H9 (cell line): ENCODE measurements around the gene ZNF746. TPM values are rescaled to one million over a fixed set of nuclear protein-coding genes. Genes with fewer than 3 reads are reported as not detected.

Source experiments
- DNase-seq: peaks from one replicate; pipeline ENCODE4 v3.0.0-alpha.2; 2017
- H2AFZ ChIP-seq: one replicate; pipeline ENCODE4 v1.6.1; 2013; ENCODE audit warnings: mild to moderate bottlenecking, low read length, control low read depth, moderate library complexity
- H2AK5ac ChIP-seq: 2 replicates; pipeline ENCODE4 v1.6.1; 2013; ENCODE audit warnings: low read length, control low read depth, mixed read lengths; ENCODE audit not compliant: insufficient read length
- H2BK120ac ChIP-seq: one replicate; pipeline ENCODE4 v1.6.1; 2013; ENCODE audit warnings: low read depth, mild to moderate bottlenecking, low read length, control low read depth, inconsistent platforms; ENCODE audit not compliant: poor library complexity, severe bottlenecking
- H2BK12ac ChIP-seq: 2 replicates; pipeline ENCODE4 v1.6.1; 2013; ENCODE audit warnings: low read length, control low read depth, mixed read lengths, low read depth; ENCODE audit not compliant: insufficient read length
- H2BK15ac ChIP-seq: 2 replicates; pipeline ENCODE4 v1.6.1; 2013; ENCODE audit warnings: low read depth, low read length, control low read depth
- H2BK20ac ChIP-seq: one replicate; pipeline ENCODE4 v1.6.1; 2013; ENCODE audit warnings: low read depth, mild to moderate bottlenecking, low read length, control low read depth, inconsistent platforms; ENCODE audit not compliant: poor library complexity, severe bottlenecking
- H2BK5ac ChIP-seq: 2 replicates; pipeline ENCODE4 v1.6.1; 2013; ENCODE audit warnings: low read length, control low read depth, mixed read lengths; ENCODE audit not compliant: insufficient read length
- H3K14ac ChIP-seq: 2 replicates; pipeline ENCODE4 v1.6.1; 2013; ENCODE audit warnings: low read length, control low read depth; ENCODE audit not compliant: insufficient read depth
- H3K18ac ChIP-seq: 2 replicates; pipeline ENCODE4 v1.6.1; 2013; ENCODE audit warnings: low read depth, mild to moderate bottlenecking, mixed read lengths, low read length, control low read depth; ENCODE audit not compliant: insufficient read length
- H3K23ac ChIP-seq: 2 replicates; pipeline ENCODE4 v1.6.1; 2013; ENCODE audit warnings: low read length, control low read depth, mixed read lengths, low read depth; ENCODE audit not compliant: insufficient read length
- H3K23me2 ChIP-seq: 2 replicates; pipeline ENCODE4 v1.6.1; 2013; ENCODE audit warnings: low read depth, mild to moderate bottlenecking, mixed read lengths, low read length, control low read depth; ENCODE audit not compliant: insufficient read length, poor library complexity, severe bottlenecking
- H3K27ac ChIP-seq: 2 replicates; pipeline ENCODE4 v1.5.1; 2013; ENCODE audit warnings: low read length, control low read depth, mixed read lengths, low read depth; ENCODE audit not compliant: insufficient read length
- H3K27me3 ChIP-seq: 2 replicates; pipeline ENCODE4 v1.6.1; 2013; ENCODE audit warnings: low read length, control low read depth, inconsistent platforms; ENCODE audit not compliant: insufficient read depth
- H3K4ac ChIP-seq: 2 replicates; pipeline ENCODE4 v1.6.1; 2013; ENCODE audit warnings: low read depth, mild to moderate bottlenecking, control low read depth, inconsistent platforms, low read length, moderate library complexity
- H3K4me1 ChIP-seq: 2 replicates; pipeline ENCODE4 v1.6.1; 2013; ENCODE audit warnings: low read length, control low read depth, inconsistent platforms; ENCODE audit not compliant: insufficient read depth
- H3K4me2 ChIP-seq: 2 replicates; pipeline ENCODE4 v1.6.1; 2013; ENCODE audit warnings: low read length, control low read depth, mixed read lengths; ENCODE audit not compliant: insufficient read length, insufficient read depth
- H3K56ac ChIP-seq: 2 replicates; pipeline ENCODE4 v1.6.1; 2013; ENCODE audit warnings: low read depth, mild to moderate bottlenecking, mixed read lengths, low read length, control low read depth; ENCODE audit not compliant: insufficient read length
- H3K79me1 ChIP-seq: 2 replicates; pipeline ENCODE4 v1.6.1; 2013; ENCODE audit warnings: low read depth, mild to moderate bottlenecking, moderate library complexity, low read length, control low read depth, inconsistent platforms; ENCODE audit not compliant: insufficient read depth, poor library complexity, severe bottlenecking
- H3K79me2 ChIP-seq: 2 replicates; pipeline ENCODE4 v1.6.1; 2013; ENCODE audit warnings: low read length, control low read depth, inconsistent platforms; ENCODE audit not compliant: insufficient read depth
- H3K9ac ChIP-seq: 2 replicates; pipeline ENCODE4 v1.6.1; 2013; ENCODE audit warnings: low read length, control low read depth, mixed read lengths; ENCODE audit not compliant: insufficient read length; ENCODE audit errors: extremely low read depth
- H3K9me3 ChIP-seq: one replicate; pipeline ENCODE4 v1.6.1; 2013; ENCODE audit warnings: low read depth, low read length, inconsistent platforms; ENCODE audit not compliant: control insufficient read depth
- H3T11ph ChIP-seq: one replicate; pipeline ENCODE4 v1.6.1; 2013; ENCODE audit warnings: mild to moderate bottlenecking, low read length, control low read depth, inconsistent platforms
- H4K20me1 ChIP-seq: one replicate; pipeline ENCODE4 v1.6.1; 2013; ENCODE audit not compliant: control insufficient read depth, insufficient read length, insufficient read depth
- H4K5ac ChIP-seq: 2 replicates; pipeline ENCODE4 v1.6.1; 2013; ENCODE audit warnings: low read depth, mild to moderate bottlenecking, mixed read lengths, low read length, control low read depth; ENCODE audit not compliant: insufficient read length
- H4K8ac ChIP-seq: replicated peaks from 2 replicates; pipeline ENCODE4 v1.6.1; 2013; ENCODE audit warnings: low read length, control low read depth, mixed read lengths, low read depth; ENCODE audit not compliant: insufficient read length
- H4K91ac ChIP-seq: 2 replicates; pipeline ENCODE4 v1.6.1; 2013; ENCODE audit warnings: low read depth, mild to moderate bottlenecking, moderate library complexity, mixed read lengths, low read length, control low read depth; ENCODE audit not compliant: insufficient read length
- H3K27ac Mint-ChIP-seq, 3 experiments: 2 replicates in 2 of 3; 3 replicates in 1 of 3; pipeline ENCODE4 v1.8.0; 2020 to 2021; ENCODE audit warnings: mixed read lengths in 3 of 3, mild to moderate bottlenecking in 1 of 3, moderate library complexity in 1 of 3
- H3K27me3 Mint-ChIP-seq: 2 replicates; pipeline ENCODE4 v1.8.0; 2021; ENCODE audit warnings: low read depth, mild to moderate bottlenecking, moderate library complexity, mixed read lengths
- H3K36me3 Mint-ChIP-seq, 3 experiments: 2 replicates in 2 of 3; 3 replicates in 1 of 3; pipeline ENCODE4 v1.8.0; 2020 to 2021; ENCODE audit warnings: low read depth in 3 of 3, mixed read lengths in 3 of 3; ENCODE audit not compliant: insufficient read depth in 1 of 3
- H3K4me1 Mint-ChIP-seq, 2 experiments: 2 replicates each; pipeline ENCODE4 v1.8.0; 2020; ENCODE audit warnings: mixed read lengths in 2 of 2
- H3K4me3 Mint-ChIP-seq, 2 experiments: 2 replicates in 1 of 2; 3 replicates in 1 of 2; pipeline ENCODE4 v1.8.0; 2020 to 2021; ENCODE audit warnings: mild to moderate bottlenecking in 2 of 2, mixed read lengths in 2 of 2, moderate library complexity in 1 of 2
- H3K9me3 Mint-ChIP-seq, 2 experiments: 2 replicates in 1 of 2; 3 replicates in 1 of 2; pipeline ENCODE4 v1.8.0; 2020; ENCODE audit warnings: mild to moderate bottlenecking in 2 of 2, mixed read lengths in 2 of 2, moderate library complexity in 1 of 2
- WGBS: extraction: QIAGEN DNeasy Blood & Tissue Kit; methylation state at CpG from one replicate; pipeline ENCODE4 v1.1.7; 2013; ENCODE audit warnings: missing lambda C conversion rate, low lambda C conversion rate, mixed read lengths; ENCODE audit not compliant: insufficient read length; ENCODE audit errors: extremely low coverage; 5-methylcytosine and 5-hydroxymethylcytosine counted together
- total RNA-seq: library from RNA; stranded (reverse); gene quantifications from 2 replicates; pipeline ENCODE4 v1.2.1, GENCODE V29; 2021
- TF ChIP-seq, protein P1 (sequence below): fragments of 200-600 bp; sonication (generic); conservative IDR thresholded peaks from 3 replicates; pipeline ENCODE4 v1.8.0; 2021; ENCODE audit warnings: antibody characterized with exemption, mild to moderate bottlenecking

The ZNF746 gene
- total RNA-seq, 1 experiment from 2014 or later, result 26.7 TPM

DNA sequence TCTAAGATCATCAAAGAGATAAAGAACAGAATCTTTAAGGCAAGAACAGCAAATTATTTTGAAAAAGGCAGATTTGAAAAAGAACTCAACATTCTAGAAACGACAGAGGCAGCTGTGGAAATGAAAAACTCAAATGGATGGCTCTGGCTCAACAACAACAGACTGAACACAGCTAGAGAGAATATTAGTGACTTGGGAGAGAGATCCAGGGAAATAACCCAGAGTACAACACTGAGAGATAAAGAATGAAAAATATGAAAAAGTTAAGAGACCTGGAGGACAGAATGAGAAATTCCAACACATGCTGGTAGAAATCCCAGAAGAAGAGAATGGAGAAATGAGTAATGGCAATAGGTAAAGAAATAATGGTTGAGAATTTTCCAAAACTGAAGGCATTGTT lies 18.9 kb downstream of the ZNF746 start:
- H2BK12ac ChIP-seq, result no peak overlapping the region
- H3K27me3 ChIP-seq, result no peaks in the 10 kb centered on the region
- no peak overlapping the region for H3K4ac ChIP-seq
- H3K4me2 ChIP-seq, result no peak overlapping the region
- H3K79me1 ChIP-seq, result no peaks in the 10 kb centered on the region
- no peak overlapping the region for H2AK5ac ChIP-seq
- H3K9me3 ChIP-seq, result no peaks in the 10 kb centered on the region
- H4K5ac ChIP-seq, result no peak overlapping the region
- H4K91ac ChIP-seq, result no peak overlapping the region
- H3K18ac ChIP-seq, result no peak overlapping the region
- H4K8ac ChIP-seq, result no peak overlapping the region
- H3K14ac ChIP-seq, result no peak overlapping the region
- H3K4me3 Mint-ChIP-seq, result no peak overlapping the region
- no peaks in the 10 kb centered on the region for H3K23me2 ChIP-seq
- H3K27ac Mint-ChIP-seq, result no peak overlapping the region
- WGBS, result no CpG with 5 or more reads among the region's 1 CpG
- H2AFZ ChIP-seq, result no peak overlapping the region
- H3K36me3 Mint-ChIP-seq, result peaks cover 60 to 70% (median 68%) of the 10 kb centered on the region in 3 experiments
- TF ChIP-seq, protein P1, sequence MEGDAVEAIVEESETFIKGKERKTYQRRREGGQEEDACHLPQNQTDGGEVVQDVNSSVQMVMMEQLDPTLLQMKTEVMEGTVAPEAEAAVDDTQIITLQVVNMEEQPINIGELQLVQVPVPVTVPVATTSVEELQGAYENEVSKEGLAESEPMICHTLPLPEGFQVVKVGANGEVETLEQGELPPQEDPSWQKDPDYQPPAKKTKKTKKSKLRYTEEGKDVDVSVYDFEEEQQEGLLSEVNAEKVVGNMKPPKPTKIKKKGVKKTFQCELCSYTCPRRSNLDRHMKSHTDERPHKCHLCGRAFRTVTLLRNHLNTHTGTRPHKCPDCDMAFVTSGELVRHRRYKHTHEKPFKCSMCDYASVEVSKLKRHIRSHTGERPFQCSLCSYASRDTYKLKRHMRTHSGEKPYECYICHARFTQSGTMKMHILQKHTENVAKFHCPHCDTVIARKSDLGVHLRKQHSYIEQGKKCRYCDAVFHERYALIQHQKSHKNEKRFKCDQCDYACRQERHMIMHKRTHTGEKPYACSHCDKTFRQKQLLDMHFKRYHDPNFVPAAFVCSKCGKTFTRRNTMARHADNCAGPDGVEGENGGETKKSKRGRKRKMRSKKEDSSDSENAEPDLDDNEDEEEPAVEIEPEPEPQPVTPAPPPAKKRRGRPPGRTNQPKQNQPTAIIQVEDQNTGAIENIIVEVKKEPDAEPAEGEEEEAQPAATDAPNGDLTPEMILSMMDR, result no peak
- no peak overlapping the region for H3K9ac ChIP-seq
- no peak overlapping the region for H2BK120ac ChIP-seq
- H3K4me1 Mint-ChIP-seq, result peaks cover 10 to 12% of the 10 kb centered on the region in 2 experiments
- no peak overlapping the region for H3T11ph ChIP-seq
- no peak overlapping the region for H2BK5ac ChIP-seq
- H3K79me2 ChIP-seq, result no peaks in the 10 kb centered on the region
- no peaks in the 10 kb centered on the region; the same call in 1 of the 2 replicates for H3K4me1 ChIP-seq
- no peak overlapping the region for H2BK20ac ChIP-seq
- H3K27me3 Mint-ChIP-seq, result no peaks in the 10 kb centered on the region
- no peak for DNase-seq
- H4K20me1 ChIP-seq, result no peaks in the 10 kb centered on the region
- no peak overlapping the region for H2BK15ac ChIP-seq
- H3K9me3 Mint-ChIP-seq, result peaks cover 23 to 26% of the 10 kb centered on the region in 2 experiments
- no peak overlapping the region for H3K23ac ChIP-seq
- no peak overlapping the region for H3K56ac ChIP-seq
- H3K27ac ChIP-seq, result no peak overlapping the region
